H1 (cell line): ENCODE data around the gene TSKS. TPM values are rescaled to one million over a fixed set of nuclear protein-coding genes. Genes with fewer than 3 reads are reported as not detected.

Experiments
- CTCF ChIA-PET: fragments of 300-600 bp; sonication (Branson Sonifier 250); formaldehyde crosslinking; loops from one replicate; lab custom pipeline; 2021; ENCODE audit not compliant: partially characterized antibody; lab: Charles Lee
- POLR2A ChIA-PET: fragments of 300-600 bp; sonication (Branson Sonifier 250); formaldehyde crosslinking; loops from one replicate; lab custom pipeline; 2021; ENCODE audit warnings: inconsistent platforms; ENCODE audit not compliant: partially characterized antibody; lab: Charles Lee
- DNase-seq, 2 experiments: peaks; one replicate each; pipeline versions ENCODE4 v3.0.0 to v3.0.0-alpha.2; 2010 to 2022; ENCODE audit warnings: low spot score in 2 of 2, low read depth in 1 of 2, mixed read lengths in 1 of 2
- FAIRE-seq: peaks from 2 replicates; lab custom pipeline; 2011; peaks lifted over from hg19 to GRCh38; lab: Jason Lieb, UNC
- H2AFZ ChIP-seq: 2 replicates; pipeline ENCODE4 v1.8.1; 2012; ENCODE audit warnings: low read length, inconsistent platforms
- H2AK5ac ChIP-seq: 2 replicates; pipeline ENCODE4 v1.6.1; 2013; ENCODE audit warnings: low read depth, low read length
- H2BK120ac ChIP-seq: replicated peaks from 2 replicates; pipeline ENCODE3; 2013; ENCODE audit warnings: low read depth, low read length, inconsistent platforms
- H2BK12ac ChIP-seq: 2 replicates; pipeline ENCODE4 v1.6.1; 2013; ENCODE audit warnings: low read depth, low read length
- H2BK15ac ChIP-seq: 2 replicates; pipeline ENCODE4 v1.6.1; 2013; ENCODE audit warnings: low read length
- H2BK20ac ChIP-seq: 2 replicates; pipeline ENCODE4 v1.6.1; 2013; ENCODE audit warnings: low read length
- H2BK5ac ChIP-seq: 2 replicates; pipeline ENCODE4 v1.6.1; 2013; ENCODE audit warnings: low read depth, low read length
- H3K14ac ChIP-seq: 2 replicates; pipeline ENCODE4 v1.6.1; 2013; ENCODE audit warnings: inconsistent platforms; ENCODE audit not compliant: insufficient read length
- H3K18ac ChIP-seq: 2 replicates; pipeline ENCODE4 v1.6.1; 2013; ENCODE audit warnings: low read length; ENCODE audit errors: extremely low read depth
- H3K23ac ChIP-seq: 2 replicates; pipeline ENCODE4 v1.6.1; 2013; ENCODE audit warnings: inconsistent platforms; ENCODE audit not compliant: insufficient read length
- H3K23me2 ChIP-seq: 2 replicates; pipeline ENCODE4 v1.6.1; 2013; ENCODE audit warnings: low read depth, low read length
- H3K27ac ChIP-seq: 2 replicates; pipeline ENCODE4 v1.6.1; 2011; ENCODE audit warnings: low read depth, low read length, inconsistent platforms
- H3K27me3 ChIP-seq, 4 experiments: replicated peaks in 1 of 4; 1 replicate in 1 of 4; 2 replicates in 3 of 4; pipeline versions ENCODE4 v1.6.1 to v1.8.1; 2011 to 2013; ENCODE audit warnings: low read length in 3 of 4, mild to moderate bottlenecking in 3 of 4, inconsistent platforms in 2 of 4, mixed read lengths in 2 of 4, moderate library complexity in 1 of 4; ENCODE audit not compliant: control insufficient read depth in 3 of 4, insufficient read depth in 3 of 4; ENCODE audit errors: extremely low read depth in 1 of 4
- H3K36me3 ChIP-seq, 4 experiments: 2 replicates each; pipeline versions ENCODE4 v1.6.1 to v1.8.1; 2011 to 2013; ENCODE audit warnings: mild to moderate bottlenecking in 4 of 4, low read length in 3 of 4, moderate library complexity in 2 of 4, control low read depth in 1 of 4, inconsistent platforms in 1 of 4; ENCODE audit not compliant: insufficient read depth in 4 of 4, control insufficient read depth in 2 of 4
- H3K4ac ChIP-seq: replicated peaks from 2 replicates; pipeline ENCODE3; 2013; ENCODE audit warnings: low read length, low read depth, mixed read lengths, inconsistent platforms; ENCODE audit not compliant: insufficient read length
- H3K4me1 ChIP-seq, 4 experiments: replicated peaks in 1 of 4; 1 replicate in 1 of 4; 2 replicates in 3 of 4; pipeline versions ENCODE4 v1.6.1 to v1.8.1; 2011 to 2013; ENCODE audit warnings: low read length in 3 of 4, inconsistent platforms in 2 of 4, mixed read lengths in 1 of 4; ENCODE audit not compliant: insufficient read depth in 4 of 4, control insufficient read depth in 3 of 4
- H3K4me2 ChIP-seq, 2 experiments: 2 replicates each; pipeline versions ENCODE4 v1.6.1 to v1.8.1; 2011 to 2013; ENCODE audit warnings: low read depth in 2 of 2, low read length in 2 of 2, control low read depth in 1 of 2, inconsistent platforms in 1 of 2, mild to moderate bottlenecking in 1 of 2; ENCODE audit not compliant: insufficient read depth in 1 of 2
- H3K4me3 ChIP-seq, 4 experiments: fragments of 200-600, 300-600 bp in 1 of 4; sonication (generic), shearing (Covaris generic), sonication (Bioruptor Twin) in 1 of 4; 2 replicates each; pipeline versions ENCODE4 v1.5.1 to v1.8.1; 2011 to 2016; ENCODE audit warnings: low read length in 4 of 4, low read depth in 3 of 4, control low read depth in 2 of 4, inconsistent platforms in 2 of 4, mild to moderate bottlenecking in 2 of 4, mixed read lengths in 1 of 4, moderate library complexity in 1 of 4; ENCODE audit not compliant: insufficient read depth in 2 of 4; ENCODE audit errors: extremely low read depth in 1 of 4
- H3K56ac ChIP-seq: replicated peaks from 2 replicates; pipeline ENCODE3; 2013; ENCODE audit warnings: low read depth, mild to moderate bottlenecking, mixed read lengths, low read length, inconsistent platforms; ENCODE audit not compliant: insufficient read length
- H3K79me1 ChIP-seq: 2 replicates; pipeline ENCODE4 v1.6.1; 2013; ENCODE audit warnings: low read depth, low read length, control low read depth
- H3K79me2 ChIP-seq, 2 experiments: 2 replicates each; pipeline versions ENCODE4 v1.6.1 to v1.8.1; 2012 to 2013; ENCODE audit warnings: low read length in 2 of 2, mild to moderate bottlenecking in 2 of 2, inconsistent platforms in 1 of 2; ENCODE audit not compliant: insufficient read depth in 2 of 2, control insufficient read depth in 1 of 2
- H3K9ac ChIP-seq, 4 experiments: replicated peaks in 1 of 4; 1 replicate in 1 of 4; 2 replicates in 3 of 4; pipeline versions ENCODE4 v1.6.1 to v1.8.1; 2011 to 2013; ENCODE audit warnings: low read depth in 3 of 4, low read length in 3 of 4, control low read depth in 2 of 4, mild to moderate bottlenecking in 2 of 4, moderate library complexity in 2 of 4, inconsistent platforms in 1 of 4; ENCODE audit errors: extremely low read depth in 1 of 4
- H3K9me3 ChIP-seq, 2 experiments: 2 replicates each; pipeline versions ENCODE4 v1.6.1 to v1.8.1; 2012 to 2013; ENCODE audit warnings: mild to moderate bottlenecking in 2 of 2, moderate library complexity in 2 of 2, control low read depth in 1 of 2, inconsistent platforms in 1 of 2, low read depth in 1 of 2, low read length in 1 of 2, mixed read lengths in 1 of 2; ENCODE audit not compliant: insufficient read depth in 2 of 2
- H4K20me1 ChIP-seq, 2 experiments: replicated peaks in 1 of 2; 2 replicates each; pipeline versions ENCODE3 to v1.8.1; 2011 to 2013; ENCODE audit warnings: inconsistent platforms in 2 of 2, low read length in 2 of 2, mild to moderate bottlenecking in 1 of 2; ENCODE audit not compliant: insufficient read depth in 2 of 2, control insufficient read depth in 1 of 2
- H4K5ac ChIP-seq: 2 replicates; pipeline ENCODE4 v1.6.1; 2013; ENCODE audit warnings: low read length, low read depth, mixed read lengths, inconsistent platforms; ENCODE audit not compliant: insufficient read length
- H4K8ac ChIP-seq: 2 replicates; pipeline ENCODE4 v1.8.0; 2013; ENCODE audit warnings: mild to moderate bottlenecking, moderate library complexity, low read length, inconsistent platforms; ENCODE audit not compliant: insufficient read depth; ENCODE audit errors: extremely low read depth
- H4K91ac ChIP-seq: replicated peaks from 2 replicates; pipeline ENCODE3; 2013; ENCODE audit warnings: low read length, mixed read lengths, inconsistent platforms; ENCODE audit not compliant: insufficient read length
- ASH2L ChIP-seq: fragments of 200-600, 300-600 bp; sonication (generic); IDR thresholded peaks from one replicate; pipeline ENCODE4 v1.7.1; 2017; ENCODE audit warnings: low read length
- BCL11A ChIP-seq, 2 experiments: IDR thresholded peaks; one replicate each; pipeline ENCODE4 v1.6.1; 2011; ENCODE audit warnings: low read depth in 2 of 2, low read length in 2 of 2, mild to moderate bottlenecking in 2 of 2
- FOSL1 ChIP-seq: IDR thresholded peaks from 2 replicates; pipeline ENCODE4 v1.6.1; 2011; ENCODE audit warnings: mild to moderate bottlenecking, low read depth, low read length, moderate library complexity; ENCODE audit not compliant: insufficient read depth
- JUN ChIP-seq: IDR thresholded peaks from 2 replicates; pipeline ENCODE4 v1.6.1; 2011; ENCODE audit warnings: low read depth, mild to moderate bottlenecking, improper control_type of control experiment, low read length
- NRF1 ChIP-seq: IDR thresholded peaks from 2 replicates; pipeline ENCODE4 v1.6.1; 2011; ENCODE audit warnings: mild to moderate bottlenecking, low read depth, low read length, improper control_type of control experiment
- POU5F1 ChIP-seq: IDR thresholded peaks from 2 replicates; pipeline ENCODE4 v1.6.1; 2011; ENCODE audit warnings: low read depth, mild to moderate bottlenecking, low read length, moderate library complexity
- SP1 ChIP-seq: IDR thresholded peaks from 2 replicates; pipeline ENCODE4 v1.6.1; 2011; ENCODE audit warnings: low read depth, low read length
- WGBS, 2 experiments: shearing (Covaris generic) in 1 of 2; methylation state at CpG; one replicate each; pipeline versions ENCODE4 v1.1.6 to v1.1.7; 2013 to 2015; ENCODE audit warnings: low lambda C conversion rate in 2 of 2, mixed read lengths in 2 of 2, inconsistent platforms in 1 of 2, low coverage in 1 of 2, missing lambda C conversion rate in 1 of 2; ENCODE audit not compliant: insufficient replicate concordance in 2 of 2, insufficient coverage in 1 of 2, insufficient read length in 1 of 2; ENCODE audit errors: extremely low coverage in 1 of 2, missing lambda C conversion rate in 1 of 2; 5-methylcytosine and 5-hydroxymethylcytosine counted together
- polyA plus RNA-seq, 7 experiments: library from polyadenylated mRNA; depleted of rRNA in 3 of 7; stranded (reverse) in 5 of 7; unstranded in 2 of 7; fragments of >200 nt in 5 of 7; fragments of 200-250 nt in 2 of 7; gene quantifications; 1 replicate in 5 of 7; 2 replicates in 1 of 7; 4 replicates in 1 of 7; pipeline versions ENCODE4 v1.2.1 to v1.2.3, GENCODE V29; 2011 to 2013; ENCODE audit warnings: missing spikeins in 2 of 7, mixed read lengths in 2 of 7
- total RNA-seq: library from RNA; stranded (reverse); fragmentation: NEBNext Ultra II Directional; extraction: Animal tissue kit (Norgen Biotek cat#: 25700); gene quantifications from 2 replicates; pipeline ENCODE4 v1.2.1, GENCODE V29; 2021
- TF ChIP-seq, protein P1 (sequence below): IDR thresholded peaks from 2 replicates; pipeline ENCODE4 v1.6.1; 2011; ENCODE audit warnings: low read length, improper control_type of control experiment
- TF ChIP-seq, protein P2 (sequence below): IDR thresholded peaks from 2 replicates; pipeline ENCODE4 v1.6.1; 2012; ENCODE audit warnings: inconsistent platforms

TSKS gene
- total and polyA plus RNA-seq, 2 of the 8 experiments (the other 6 are each of a cell fraction or from before 2014, with no cell fraction given) = 0.21 TPM; not detected in 1

DNA sequence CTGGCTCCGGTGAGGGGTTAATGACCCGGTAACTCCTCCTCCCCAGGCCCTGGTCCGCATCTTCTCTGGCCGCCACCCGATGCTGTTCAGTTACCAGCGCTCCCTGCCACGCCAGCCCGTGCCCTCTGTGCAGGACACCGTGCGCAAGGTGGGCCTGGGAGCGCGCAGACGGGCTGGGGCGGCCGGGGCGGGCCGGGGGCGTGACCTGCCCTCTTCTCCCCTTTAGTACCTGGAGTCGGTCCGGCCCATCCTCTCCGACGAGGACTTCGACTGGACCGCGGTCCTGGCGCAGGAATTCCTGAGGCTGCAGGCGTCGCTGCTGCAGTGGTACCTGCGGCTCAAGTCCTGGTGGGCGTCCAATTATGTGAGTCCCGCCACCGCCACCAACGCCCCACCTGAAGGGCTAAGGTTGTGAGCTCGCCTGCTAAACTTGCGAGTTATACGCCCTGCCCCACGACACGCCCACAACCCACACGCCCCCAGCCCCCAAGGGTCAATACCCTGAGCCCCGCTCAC is 61.8 kb downstream of the TSKS start:
- no peak overlapping the region for H2BK5ac ChIP-seq
- FAIRE-seq (no peak), DNase-seq (no peak)
- no peaks in the 10 kb centered on the region for H3K4me1 ChIP-seq
- POLR2A ChIA-PET = interaction anchor here (0.5 to 1.9 kb wide), 3 partner anchors 11 to 127 kb away, joined by 3 to 8 read pairs (median 4); partner anchors contain the start of gene CPT1C
- peaks cover 13 to 29% (median 23%) of the 10 kb centered on the region in 4 experiments for H3K36me3 ChIP-seq
- H3K56ac ChIP-seq = no peak overlapping the region
- no peak overlapping the region for H3K9ac ChIP-seq
- no peaks in the 10 kb centered on the region for H3K79me1 ChIP-seq
- TF ChIP-seq NRF1 (no peak), JUN (no peak), FOSL1 (no peak), ASH2L (no peak), SP1 (no peak), POU5F1 (no peak), BCL11A (IDR thresholded peaks at IDR 0.05; ENCODE audit: low read depth in 2 of 2, low read length in 2 of 2) (no peak)
- TF ChIP-seq, protein P1, sequence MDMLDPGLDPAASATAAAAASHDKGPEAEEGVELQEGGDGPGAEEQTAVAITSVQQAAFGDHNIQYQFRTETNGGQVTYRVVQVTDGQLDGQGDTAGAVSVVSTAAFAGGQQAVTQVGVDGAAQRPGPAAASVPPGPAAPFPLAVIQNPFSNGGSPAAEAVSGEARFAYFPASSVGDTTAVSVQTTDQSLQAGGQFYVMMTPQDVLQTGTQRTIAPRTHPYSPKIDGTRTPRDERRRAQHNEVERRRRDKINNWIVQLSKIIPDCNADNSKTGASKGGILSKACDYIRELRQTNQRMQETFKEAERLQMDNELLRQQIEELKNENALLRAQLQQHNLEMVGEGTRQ = no peak
- TF ChIP-seq, protein P2, sequence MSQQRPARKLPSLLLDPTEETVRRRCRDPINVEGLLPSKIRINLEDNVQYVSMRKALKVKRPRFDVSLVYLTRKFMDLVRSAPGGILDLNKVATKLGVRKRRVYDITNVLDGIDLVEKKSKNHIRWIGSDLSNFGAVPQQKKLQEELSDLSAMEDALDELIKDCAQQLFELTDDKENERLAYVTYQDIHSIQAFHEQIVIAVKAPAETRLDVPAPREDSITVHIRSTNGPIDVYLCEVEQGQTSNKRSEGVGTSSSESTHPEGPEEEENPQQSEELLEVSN = no peak
- no peaks in the 10 kb centered on the region for H3K9me3 ChIP-seq
- no peak overlapping the region for H3K23ac ChIP-seq
- no peak overlapping the region for H2BK12ac ChIP-seq
- no peak overlapping the region for H2BK15ac ChIP-seq
- no peak overlapping the region for H4K5ac ChIP-seq
- H2AFZ ChIP-seq = no peak overlapping the region
- H3K79me2 ChIP-seq = no peaks in the 10 kb centered on the region; a peak in 1 of 4 replicates
- H3K27ac ChIP-seq = no peak overlapping the region
- H3K23me2 ChIP-seq = no peaks in the 10 kb centered on the region
- no peak overlapping the region for H3K4me3 ChIP-seq
- no peak overlapping the region for H3K4me2 ChIP-seq
- no peak overlapping the region for H2AK5ac ChIP-seq
- no peak overlapping the region for H3K18ac ChIP-seq
- no peak overlapping the region for H2BK120ac ChIP-seq
- peaks cover 0 to 1% of the 10 kb centered on the region in 2 experiments for H4K20me1 ChIP-seq
- CTCF ChIA-PET = no interaction called here
- H3K4ac ChIP-seq = no peak overlapping the region
- no peaks in the 10 kb centered on the region for H3K27me3 ChIP-seq
- H4K91ac ChIP-seq = no peak overlapping the region
- H2BK20ac ChIP-seq = no peak overlapping the region
- no peak overlapping the region for H3K14ac ChIP-seq
- no peak overlapping the region for H4K8ac ChIP-seq
- WGBS, 2 experiments = 94% methylated on average over 35 of the region's 40 CpGs; no CpG with 5 or more reads in 1 of the 2 experiments
